GM23338 (cell line): Measurements from ENCODE around the gene AP1B1. TPM values are rescaled to one million over a fixed set of nuclear protein-coding genes. Genes with fewer than 3 reads are reported as not detected.

Experiments used
- ATAC-seq: fragments of 200-7000 bp; cut with Tn5 transposase; 3 replicates; pipeline ENCODE4 v1.9.1; 2020
- DNase-seq: peaks from one replicate; pipeline ENCODE4 v3.0.0-alpha.2; 2015; ENCODE audit warnings: low spot score
- H2AFZ ChIP-seq: fragments of 200-600 bp; sonication (generic); 2 replicates; pipeline ENCODE4 v1.8.0; 2016; ENCODE audit warnings: antibody characterized with exemption, mild to moderate bottlenecking, moderate library complexity
- H3F3A ChIP-seq: fragments of 200-600 bp; sonication (generic); replicated peaks from 2 replicates; pipeline ENCODE4 v1.8.0; 2017; ENCODE audit warnings: antibody characterized with exemption, mixed run types, low read depth
- H3K27ac ChIP-seq: fragments of 200-600 bp; sonication (generic); 2 replicates; pipeline ENCODE4 v1.6.1; 2016; ENCODE audit warnings: low read depth
- H3K27me3 ChIP-seq: fragments of 200-600 bp; sonication (generic); 2 replicates; pipeline ENCODE4 v1.8.0; 2016; ENCODE audit warnings: mild to moderate bottlenecking, mixed run types, moderate library complexity; ENCODE audit not compliant: insufficient read depth
- H3K36me3 ChIP-seq: fragments of 200-600 bp; sonication (generic); 2 replicates; pipeline ENCODE4 v1.8.0; 2016; ENCODE audit warnings: mild to moderate bottlenecking; ENCODE audit not compliant: insufficient read depth
- H3K4me1 ChIP-seq: fragments of 200-600 bp; sonication (generic); 2 replicates; pipeline ENCODE4 v1.8.0; 2016; ENCODE audit warnings: mild to moderate bottlenecking, moderate library complexity; ENCODE audit not compliant: insufficient read depth
- H3K4me2 ChIP-seq: fragments of 200-600 bp; sonication (generic); 2 replicates; pipeline ENCODE4 v1.7.1; 2017; ENCODE audit warnings: mixed run types
- H3K4me3 ChIP-seq: fragments of 200-600 bp; sonication (generic); 2 replicates; pipeline ENCODE4 v1.6.1; 2016; ENCODE audit warnings: mixed run types
- H3K79me2 ChIP-seq: fragments of 200-600 bp; sonication (generic); replicated peaks from 2 replicates; pipeline ENCODE4 v1.8.0; 2017; ENCODE audit warnings: mild to moderate bottlenecking; ENCODE audit not compliant: insufficient read depth
- H3K9me2 ChIP-seq: fragments of 200-600 bp; sonication (generic); 2 replicates; pipeline ENCODE4 v1.8.0; 2017; ENCODE audit not compliant: insufficient read depth
- H4K20me1 ChIP-seq: fragments of 200-600 bp; sonication (generic); replicated peaks from 2 replicates; pipeline ENCODE4 v1.8.0; 2017; ENCODE audit warnings: mild to moderate bottlenecking; ENCODE audit not compliant: insufficient read depth
- H3K27ac Mint-ChIP-seq: 2 replicates; pipeline ENCODE4 v1.8.0; 2020; ENCODE audit warnings: inconsistent platforms, mild to moderate bottlenecking, moderate library complexity, mixed read lengths
- H3K27me3 Mint-ChIP-seq: 3 replicates; pipeline ENCODE4 v1.8.0; 2022; ENCODE audit warnings: low read depth, mild to moderate bottlenecking, moderate library complexity, mixed read lengths, inconsistent platforms; ENCODE audit not compliant: insufficient read depth, poor library complexity
- H3K36me3 Mint-ChIP-seq: 3 replicates; pipeline ENCODE4 v1.8.0; 2021; ENCODE audit warnings: low read depth, mild to moderate bottlenecking, inconsistent platforms, moderate library complexity, mixed read lengths
- H3K4me1 Mint-ChIP-seq: 3 replicates; pipeline ENCODE4 v1.8.0; 2020; ENCODE audit warnings: mild to moderate bottlenecking, inconsistent platforms, mixed read lengths
- H3K4me3 Mint-ChIP-seq: 3 replicates; pipeline ENCODE4 v1.8.0; 2021; ENCODE audit warnings: moderate library complexity, mild to moderate bottlenecking, inconsistent platforms, mixed read lengths
- H3K9me3 Mint-ChIP-seq: 3 replicates; pipeline ENCODE4 v1.8.0; 2020; ENCODE audit warnings: moderate library complexity, mild to moderate bottlenecking, inconsistent platforms, mixed read lengths
- CREB1 ChIP-seq: fragments of 250-450 bp; sonication (Bioruptor Pico); IDR thresholded peaks from 2 replicates; pipeline ENCODE4 v1.5.0; 2020; ENCODE audit warnings: low read depth, mild to moderate bottlenecking, moderate library complexity
- EZH2 ChIP-seq: fragments of 200-600 bp; sonication (generic); IDR thresholded peaks from one replicate; pipeline ENCODE4 v1.8.0; 2017; ENCODE audit warnings: antibody characterized with exemption, mild to moderate bottlenecking, low read depth; ENCODE audit not compliant: unreplicated experiment
- EZH2phosphoT487 ChIP-seq: fragments of 200-600 bp; sonication (generic); IDR thresholded peaks from one replicate; pipeline ENCODE4 v1.8.1; 2018; ENCODE audit warnings: antibody characterized with exemption; ENCODE audit not compliant: unreplicated experiment
- NANOG ChIP-seq: IDR thresholded peaks from 2 replicates; pipeline ENCODE4 v1.6.1; 2016; ENCODE audit warnings: antibody characterized with exemption, borderline replicate concordance
- POLR2AphosphoS5 ChIP-seq: IDR thresholded peaks from 2 replicates; pipeline ENCODE4 v1.6.1; 2016; ENCODE audit warnings: antibody characterized with exemption, low read depth
- ZNF114 ChIP-seq: fragments of 250-450 bp; sonication (Bioruptor Pico); IDR thresholded peaks from 2 replicates; pipeline ENCODE4 v1.5.0; 2020; ENCODE audit warnings: mild to moderate bottlenecking, moderate library complexity
- ZNF331 ChIP-seq: fragments of 250-450 bp; sonication (Bioruptor Pico); IDR thresholded peaks from 2 replicates; pipeline ENCODE4 v1.5.0; 2020; ENCODE audit warnings: low read depth, mild to moderate bottlenecking, moderate library complexity
- polyA plus RNA-seq: library from polyadenylated mRNA; unstranded; fragments of >200 nt; fragmentation: Nextera tagmentation; extraction: Ambion mirVana; gene quantifications from 2 replicates; pipeline ENCODE4 v1.2.1, GENCODE V29; 2016
- total RNA-seq: library from RNA; depleted of rRNA; stranded (reverse); fragments of >200 nt; shearing (Covaris generic); gene quantifications from 2 replicates; pipeline ENCODE4 v1.2.3, GENCODE V29; 2014
- TF ChIP-seq, protein P1 (sequence below), 2 experiments: fragments of 200-600 bp in 1 of 2; sonication (generic) in 1 of 2; conservative IDR thresholded peaks; 2 replicates each; pipeline versions ENCODE4 v1.5.1 to v1.6.1; 2016 to 2017; ENCODE audit warnings: antibody characterized with exemption in 2 of 2, low read depth in 2 of 2, mild to moderate bottlenecking in 2 of 2, moderate library complexity in 1 of 2
- TF ChIP-seq, protein P2 (sequence below): IDR thresholded peaks from 2 replicates; pipeline ENCODE4 v1.6.1; 2016; ENCODE audit warnings: antibody characterized with exemption
- TF ChIP-seq, protein P3 (sequence below): fragments of 250-450 bp; sonication (Bioruptor Pico); IDR thresholded peaks from 2 replicates; pipeline ENCODE4 v1.5.0; 2020; ENCODE audit warnings: mild to moderate bottlenecking, moderate library complexity
- TF ChIP-seq, protein P4 (sequence below): IDR thresholded peaks from one replicate; pipeline ENCODE4 v1.6.1; 2018; ENCODE audit warnings: antibody characterized with exemption; ENCODE audit not compliant: unreplicated experiment

The AP1B1 gene
- total and polyA plus RNA-seq, 2 experiments from 2014 or later, result 19.5 to 74.4 TPM

DNA sequence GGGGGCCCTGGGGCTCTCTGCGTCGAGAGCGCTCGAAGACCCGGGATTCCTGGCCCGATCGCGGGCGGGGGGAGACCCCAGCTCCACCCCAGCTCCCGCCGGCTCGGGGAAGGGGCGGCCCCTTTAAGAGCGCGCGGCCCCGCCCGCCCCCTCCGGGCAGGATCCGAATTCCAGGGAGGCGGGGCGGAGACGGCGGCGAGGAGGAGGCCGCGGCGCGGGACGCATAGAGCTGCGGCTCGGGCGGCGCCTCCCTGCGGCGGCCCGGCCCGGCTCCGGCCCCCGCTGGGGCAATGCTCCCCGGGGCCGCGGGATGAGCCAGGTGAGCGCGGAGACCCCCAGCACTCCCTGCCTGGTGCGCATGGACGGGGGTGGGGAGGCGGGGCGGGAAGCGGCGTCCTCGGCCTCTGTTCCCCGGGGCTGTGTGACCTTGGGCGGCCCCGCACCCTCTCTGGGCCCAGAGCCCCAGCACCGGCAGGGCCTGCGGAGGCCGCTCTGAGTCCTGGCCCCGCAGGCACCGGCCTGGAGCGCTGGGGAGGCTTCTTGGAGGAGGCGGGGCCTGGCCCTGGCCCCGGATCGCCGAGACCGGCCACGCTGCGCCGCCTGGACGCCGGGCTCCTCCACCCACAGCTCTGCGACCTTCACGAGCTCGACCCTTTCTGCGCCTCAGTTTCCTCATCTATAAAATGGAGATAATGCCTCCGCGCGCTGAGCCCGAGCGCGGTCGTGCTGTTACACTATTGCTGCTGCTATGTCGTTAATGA, 81.4 kb downstream of the AP1B1 start:
- no peaks in the 10 kb centered on the region for H3K79me2 ChIP-seq
- H4K20me1 ChIP-seq, result no peaks in the 10 kb centered on the region
- peaks cover 31% of the 10 kb centered on the region for H3K4me1 Mint-ChIP-seq
- peak overlapping the region; percentile 88 for H3K4me3 ChIP-seq
- peak overlapping the region; percentile 97 for H3K4me2 ChIP-seq
- TF ChIP-seq, protein P1, sequence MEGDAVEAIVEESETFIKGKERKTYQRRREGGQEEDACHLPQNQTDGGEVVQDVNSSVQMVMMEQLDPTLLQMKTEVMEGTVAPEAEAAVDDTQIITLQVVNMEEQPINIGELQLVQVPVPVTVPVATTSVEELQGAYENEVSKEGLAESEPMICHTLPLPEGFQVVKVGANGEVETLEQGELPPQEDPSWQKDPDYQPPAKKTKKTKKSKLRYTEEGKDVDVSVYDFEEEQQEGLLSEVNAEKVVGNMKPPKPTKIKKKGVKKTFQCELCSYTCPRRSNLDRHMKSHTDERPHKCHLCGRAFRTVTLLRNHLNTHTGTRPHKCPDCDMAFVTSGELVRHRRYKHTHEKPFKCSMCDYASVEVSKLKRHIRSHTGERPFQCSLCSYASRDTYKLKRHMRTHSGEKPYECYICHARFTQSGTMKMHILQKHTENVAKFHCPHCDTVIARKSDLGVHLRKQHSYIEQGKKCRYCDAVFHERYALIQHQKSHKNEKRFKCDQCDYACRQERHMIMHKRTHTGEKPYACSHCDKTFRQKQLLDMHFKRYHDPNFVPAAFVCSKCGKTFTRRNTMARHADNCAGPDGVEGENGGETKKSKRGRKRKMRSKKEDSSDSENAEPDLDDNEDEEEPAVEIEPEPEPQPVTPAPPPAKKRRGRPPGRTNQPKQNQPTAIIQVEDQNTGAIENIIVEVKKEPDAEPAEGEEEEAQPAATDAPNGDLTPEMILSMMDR (conservative IDR thresholded peaks at IDR 0.05; ENCODE audit: low read depth in 2 of 2), result no peak
- TF ChIP-seq POLR2AphosphoS5 (no peak), ZNF114 (CRISPR knock-in tag) (no peak), ZNF331 (CRISPR knock-in tag) (no peak), CREB1 (CRISPR knock-in tag) (no peak), EZH2phosphoT487 (no peak), EZH2 (no peak), NANOG (no peak)
- TF ChIP-seq, protein P2, sequence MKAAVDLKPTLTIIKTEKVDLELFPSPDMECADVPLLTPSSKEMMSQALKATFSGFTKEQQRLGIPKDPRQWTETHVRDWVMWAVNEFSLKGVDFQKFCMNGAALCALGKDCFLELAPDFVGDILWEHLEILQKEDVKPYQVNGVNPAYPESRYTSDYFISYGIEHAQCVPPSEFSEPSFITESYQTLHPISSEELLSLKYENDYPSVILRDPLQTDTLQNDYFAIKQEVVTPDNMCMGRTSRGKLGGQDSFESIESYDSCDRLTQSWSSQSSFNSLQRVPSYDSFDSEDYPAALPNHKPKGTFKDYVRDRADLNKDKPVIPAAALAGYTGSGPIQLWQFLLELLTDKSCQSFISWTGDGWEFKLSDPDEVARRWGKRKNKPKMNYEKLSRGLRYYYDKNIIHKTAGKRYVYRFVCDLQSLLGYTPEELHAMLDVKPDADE, result no peak
- TF ChIP-seq, protein P3, sequence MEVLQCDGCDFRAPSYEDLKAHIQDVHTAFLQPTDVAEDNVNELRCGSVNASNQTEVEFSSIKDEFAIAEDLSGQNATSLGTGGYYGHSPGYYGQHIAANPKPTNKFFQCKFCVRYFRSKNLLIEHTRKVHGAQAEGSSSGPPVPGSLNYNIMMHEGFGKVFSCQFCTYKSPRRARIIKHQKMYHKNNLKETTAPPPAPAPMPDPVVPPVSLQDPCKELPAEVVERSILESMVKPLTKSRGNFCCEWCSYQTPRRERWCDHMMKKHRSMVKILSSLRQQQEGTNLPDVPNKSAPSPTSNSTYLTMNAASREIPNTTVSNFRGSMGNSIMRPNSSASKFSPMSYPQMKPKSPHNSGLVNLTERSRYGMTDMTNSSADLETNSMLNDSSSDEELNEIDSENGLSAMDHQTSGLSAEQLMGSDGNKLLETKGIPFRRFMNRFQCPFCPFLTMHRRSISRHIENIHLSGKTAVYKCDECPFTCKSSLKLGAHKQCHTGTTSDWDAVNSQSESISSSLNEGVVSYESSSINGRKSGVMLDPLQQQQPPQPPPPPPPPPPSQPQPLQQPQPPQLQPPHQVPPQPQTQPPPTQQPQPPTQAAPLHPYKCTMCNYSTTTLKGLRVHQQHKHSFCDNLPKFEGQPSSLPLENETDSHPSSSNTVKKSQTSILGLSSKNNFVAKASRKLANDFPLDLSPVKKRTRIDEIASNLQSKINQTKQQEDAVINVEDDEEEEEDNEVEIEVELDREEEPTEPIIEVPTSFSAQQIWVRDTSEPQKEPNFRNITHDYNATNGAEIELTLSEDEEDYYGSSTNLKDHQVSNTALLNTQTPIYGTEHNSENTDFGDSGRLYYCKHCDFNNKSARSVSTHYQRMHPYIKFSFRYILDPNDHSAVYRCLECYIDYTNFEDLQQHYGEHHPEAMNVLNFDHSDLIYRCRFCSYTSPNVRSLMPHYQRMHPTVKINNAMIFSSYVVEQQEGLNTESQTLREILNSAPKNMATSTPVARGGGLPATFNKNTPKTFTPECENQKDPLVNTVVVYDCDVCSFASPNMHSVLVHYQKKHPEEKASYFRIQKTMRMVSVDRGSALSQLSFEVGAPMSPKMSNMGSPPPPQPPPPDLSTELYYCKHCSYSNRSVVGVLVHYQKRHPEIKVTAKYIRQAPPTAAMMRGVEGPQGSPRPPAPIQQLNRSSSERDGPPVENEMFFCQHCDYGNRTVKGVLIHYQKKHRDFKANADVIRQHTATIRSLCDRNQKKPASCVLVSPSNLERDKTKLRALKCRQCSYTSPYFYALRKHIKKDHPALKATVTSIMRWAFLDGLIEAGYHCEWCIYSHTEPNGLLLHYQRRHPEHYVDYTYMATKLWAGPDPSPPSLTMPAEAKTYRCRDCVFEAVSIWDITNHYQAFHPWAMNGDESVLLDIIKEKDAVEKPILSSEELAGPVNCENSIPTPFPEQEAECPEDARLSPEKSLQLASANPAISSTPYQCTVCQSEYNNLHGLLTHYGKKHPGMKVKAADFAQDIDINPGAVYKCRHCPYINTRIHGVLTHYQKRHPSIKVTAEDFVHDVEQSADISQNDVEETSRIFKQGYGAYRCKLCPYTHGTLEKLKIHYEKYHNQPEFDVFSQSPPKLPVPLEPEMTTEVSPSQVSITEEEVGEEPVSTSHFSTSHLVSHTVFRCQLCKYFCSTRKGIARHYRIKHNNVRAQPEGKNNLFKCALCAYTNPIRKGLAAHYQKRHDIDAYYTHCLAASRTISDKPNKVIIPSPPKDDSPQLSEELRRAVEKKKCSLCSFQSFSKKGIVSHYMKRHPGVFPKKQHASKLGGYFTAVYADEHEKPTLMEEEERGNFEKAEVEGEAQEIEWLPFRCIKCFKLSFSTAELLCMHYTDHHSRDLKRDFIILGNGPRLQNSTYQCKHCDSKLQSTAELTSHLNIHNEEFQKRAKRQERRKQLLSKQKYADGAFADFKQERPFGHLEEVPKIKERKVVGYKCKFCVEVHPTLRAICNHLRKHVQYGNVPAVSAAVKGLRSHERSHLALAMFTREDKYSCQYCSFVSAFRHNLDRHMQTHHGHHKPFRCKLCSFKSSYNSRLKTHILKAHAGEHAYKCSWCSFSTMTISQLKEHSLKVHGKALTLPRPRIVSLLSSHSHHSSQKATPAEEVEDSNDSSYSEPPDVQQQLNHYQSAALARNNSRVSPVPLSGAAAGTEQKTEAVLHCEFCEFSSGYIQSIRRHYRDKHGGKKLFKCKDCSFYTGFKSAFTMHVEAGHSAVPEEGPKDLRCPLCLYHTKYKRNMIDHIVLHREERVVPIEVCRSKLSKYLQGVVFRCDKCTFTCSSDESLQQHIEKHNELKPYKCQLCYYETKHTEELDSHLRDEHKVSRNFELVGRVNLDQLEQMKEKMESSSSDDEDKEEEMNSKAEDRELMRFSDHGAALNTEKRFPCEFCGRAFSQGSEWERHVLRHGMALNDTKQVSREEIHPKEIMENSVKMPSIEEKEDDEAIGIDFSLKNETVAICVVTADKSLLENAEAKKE, result no peak
- TF ChIP-seq, protein P4, sequence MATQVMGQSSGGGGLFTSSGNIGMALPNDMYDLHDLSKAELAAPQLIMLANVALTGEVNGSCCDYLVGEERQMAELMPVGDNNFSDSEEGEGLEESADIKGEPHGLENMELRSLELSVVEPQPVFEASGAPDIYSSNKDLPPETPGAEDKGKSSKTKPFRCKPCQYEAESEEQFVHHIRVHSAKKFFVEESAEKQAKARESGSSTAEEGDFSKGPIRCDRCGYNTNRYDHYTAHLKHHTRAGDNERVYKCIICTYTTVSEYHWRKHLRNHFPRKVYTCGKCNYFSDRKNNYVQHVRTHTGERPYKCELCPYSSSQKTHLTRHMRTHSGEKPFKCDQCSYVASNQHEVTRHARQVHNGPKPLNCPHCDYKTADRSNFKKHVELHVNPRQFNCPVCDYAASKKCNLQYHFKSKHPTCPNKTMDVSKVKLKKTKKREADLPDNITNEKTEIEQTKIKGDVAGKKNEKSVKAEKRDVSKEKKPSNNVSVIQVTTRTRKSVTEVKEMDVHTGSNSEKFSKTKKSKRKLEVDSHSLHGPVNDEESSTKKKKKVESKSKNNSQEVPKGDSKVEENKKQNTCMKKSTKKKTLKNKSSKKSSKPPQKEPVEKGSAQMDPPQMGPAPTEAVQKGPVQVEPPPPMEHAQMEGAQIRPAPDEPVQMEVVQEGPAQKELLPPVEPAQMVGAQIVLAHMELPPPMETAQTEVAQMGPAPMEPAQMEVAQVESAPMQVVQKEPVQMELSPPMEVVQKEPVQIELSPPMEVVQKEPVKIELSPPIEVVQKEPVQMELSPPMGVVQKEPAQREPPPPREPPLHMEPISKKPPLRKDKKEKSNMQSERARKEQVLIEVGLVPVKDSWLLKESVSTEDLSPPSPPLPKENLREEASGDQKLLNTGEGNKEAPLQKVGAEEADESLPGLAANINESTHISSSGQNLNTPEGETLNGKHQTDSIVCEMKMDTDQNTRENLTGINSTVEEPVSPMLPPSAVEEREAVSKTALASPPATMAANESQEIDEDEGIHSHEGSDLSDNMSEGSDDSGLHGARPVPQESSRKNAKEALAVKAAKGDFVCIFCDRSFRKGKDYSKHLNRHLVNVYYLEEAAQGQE, result no peak
- H3K9me3 Mint-ChIP-seq, result no peaks in the 10 kb centered on the region
- H3K36me3 Mint-ChIP-seq, result no peaks in the 10 kb centered on the region
- H3K27ac ChIP-seq, result peak overlapping the region; percentile 84
- H3K4me1 ChIP-seq, result peaks cover 10% of the 10 kb centered on the region; the same call in 1 of the 2 replicates
- H3K27ac Mint-ChIP-seq, result no peak overlapping the region; the same call in none of the 2 replicates
- peaks cover 18% of the 10 kb centered on the region for H3F3A ChIP-seq
- H3K27me3 ChIP-seq, result no peaks in the 10 kb centered on the region
- H3K36me3 ChIP-seq, result no peaks in the 10 kb centered on the region
- no peaks in the 10 kb centered on the region for H3K9me2 ChIP-seq
- peak overlapping the region; percentile 84 for H3K4me3 Mint-ChIP-seq
- peaks cover 16% of the 10 kb centered on the region for H3K27me3 Mint-ChIP-seq
- H2AFZ ChIP-seq, result peak overlapping the region; percentile 99
- ATAC-seq (peak; percentile 61), DNase-seq (peak; percentile 93)
